Ishikawa (cell line): Measurements from ENCODE around the gene COX5A.

Source experiments
- CEBPB ChIP-seq: IDR thresholded peaks from 2 replicates; pipeline ENCODE4 v1.6.1; 2012
- EP300 ChIP-seq: IDR thresholded peaks from 2 replicates; pipeline ENCODE4 v1.6.1; 2012; ENCODE audit warnings: borderline replicate concordance
- MAX ChIP-seq: IDR thresholded peaks from 2 replicates; pipeline ENCODE4 v1.6.1; 2012
- NFIC ChIP-seq: IDR thresholded peaks from 2 replicates; pipeline ENCODE4 v1.6.1; 2012
- RAD21 ChIP-seq: IDR thresholded peaks from 2 replicates; pipeline ENCODE4 v1.6.1; 2012; ENCODE audit warnings: low read depth
- REST ChIP-seq: IDR thresholded peaks from 2 replicates; pipeline ENCODE4 v1.6.1; 2012; ENCODE audit warnings: low read depth, mild to moderate bottlenecking
- TAF1 ChIP-seq: IDR thresholded peaks from 2 replicates; pipeline ENCODE4 v1.6.1; 2012; ENCODE audit warnings: low read depth, mild to moderate bottlenecking
- TCF12 ChIP-seq: IDR thresholded peaks from 2 replicates; pipeline ENCODE4 v1.6.1; 2012; ENCODE audit warnings: low read depth
- TEAD4 ChIP-seq: IDR thresholded peaks from 2 replicates; pipeline ENCODE4 v1.6.1; 2012
- USF1 ChIP-seq: IDR thresholded peaks from 2 replicates; pipeline ENCODE4 v1.6.1; 2012
- YY1 ChIP-seq: IDR thresholded peaks from 2 replicates; pipeline ENCODE4 v1.6.1; 2012; ENCODE audit warnings: low read depth

GRCh38 chr15:74963213-74963612 is 25.3 kb upstream of the COX5A start:
- TF ChIP-seq TCF12 (no peak), REST (no peak), MAX (no peak), EP300 (no peak), TEAD4 (no peak), TAF1 (no peak), USF1 (no peak), CEBPB (no peak), NFIC (no peak), RAD21 (no peak), YY1 (no peak)
